ENCODE measurements around the gene TMSB15A.

TMSB15A gene
- long read RNA-seq, result 0 reads

DNA sequence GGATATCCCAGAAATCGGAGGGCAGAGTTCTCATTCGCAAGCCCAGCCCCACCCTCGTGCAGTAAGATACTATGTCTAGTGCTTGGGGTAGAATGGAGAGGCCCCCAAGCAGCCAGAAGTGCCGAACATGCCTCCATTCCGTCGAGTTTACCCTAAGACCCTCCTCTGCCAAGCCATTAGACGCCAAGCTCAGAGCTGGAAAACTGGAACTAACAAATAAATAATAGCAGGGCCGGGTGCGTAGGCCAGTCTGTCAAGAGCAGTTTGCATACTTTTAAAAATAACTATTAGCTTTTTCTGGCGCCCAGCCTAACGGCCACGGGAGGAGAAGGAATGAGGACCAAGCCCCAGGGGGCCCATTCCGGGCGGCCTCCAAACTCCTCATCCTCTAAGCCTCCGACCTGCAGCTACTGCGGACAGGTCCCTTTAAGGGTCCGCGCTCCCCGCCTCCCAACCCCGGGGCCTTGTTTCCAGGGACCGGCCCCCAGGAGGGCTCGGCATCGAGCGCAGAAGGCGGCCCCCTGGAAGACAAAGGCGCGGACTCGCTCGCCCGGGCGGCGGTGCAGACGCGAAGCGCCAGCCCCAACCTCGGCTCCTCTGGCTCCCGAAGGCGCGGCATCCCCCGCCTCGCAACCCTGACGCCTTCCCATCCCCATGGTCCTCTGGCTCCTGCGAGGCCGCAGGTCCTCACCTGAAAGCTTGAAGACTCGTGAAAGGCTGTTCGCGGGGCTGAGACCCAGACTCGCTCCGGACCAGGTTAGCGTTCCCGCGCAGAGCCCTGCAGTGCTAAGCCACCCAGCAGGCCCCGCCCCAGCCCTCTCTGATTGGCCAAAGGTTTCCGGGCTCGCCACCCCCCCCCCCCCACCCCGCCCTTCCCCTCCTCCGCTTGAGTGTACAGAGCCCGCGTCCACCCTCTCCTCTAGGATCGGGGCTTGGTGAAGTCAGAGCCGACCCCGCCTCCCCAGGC, at the start of gene TMSB15A:
Gene TMSB15A (minus strand): TSS at position 765 of the 967 bp plus-strand sequence.
- peaks cover 9% of the 10 kb centered on the region for H3K27me3 ChIP-seq (ENCODE audit: insufficient read depth, poor library complexity, severe bottlenecking)
- TF ChIP-seq REST (IDR thresholded peaks at IDR 0.05; ENCODE audit: insufficient replicate concordance, low read depth) (no peak), SPI1 (IDR thresholded peaks at IDR 0.05; ENCODE audit: borderline replicate concordance, low read depth) (no peak), GABPA (IDR thresholded peaks at IDR 0.05; ENCODE audit: low read depth) (no peak), POLR2AphosphoS5 (IDR thresholded peaks at IDR 0.05; ENCODE audit: low read depth) (no peak), CTCF (IDR thresholded peaks at IDR 0.05; ENCODE audit: insufficient read depth, low read length) (no peak)
- no peak within 1 kb of the TSS for H3K4me3 ChIP-seq (replicated peaks; ENCODE audit: insufficient read depth, low read length)
- no peak within 1 kb of the TSS for H3K27ac ChIP-seq (replicated peaks)
- DNase-seq (ENCODE audit: low read depth in 1 of 2, low spot score in 1 of 2), result no peak

DNA sequence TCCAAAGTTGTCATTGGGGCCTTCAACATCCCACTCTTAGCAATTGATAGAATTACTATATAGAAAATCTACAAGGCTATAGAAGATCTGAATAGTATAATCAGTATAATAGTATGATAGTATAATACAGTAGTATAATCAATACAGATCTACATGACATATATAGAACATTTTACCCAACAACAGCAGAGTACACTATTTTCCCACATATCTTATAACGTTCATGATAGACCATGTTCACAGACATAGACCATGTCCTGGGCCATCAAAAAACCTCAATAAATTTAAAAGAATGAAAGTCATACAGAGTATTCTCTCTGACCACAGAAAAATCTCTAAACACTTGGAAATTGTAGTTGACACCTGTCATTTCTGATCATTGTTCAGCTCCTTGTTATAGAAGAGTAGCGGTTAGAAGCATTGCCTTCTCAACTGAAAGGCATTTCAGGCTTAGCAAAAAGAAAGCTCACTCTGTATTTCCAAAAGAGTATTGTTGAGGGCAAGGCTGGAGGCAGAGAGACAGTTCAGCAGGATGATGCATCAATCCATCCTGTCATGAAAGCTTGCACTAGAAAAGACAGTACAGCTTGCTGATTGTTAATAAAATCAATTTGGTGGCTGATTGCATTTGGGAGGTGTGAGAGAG, 44.0 kb upstream of the TMSB15A start:
- TF ChIP-seq POLR2AphosphoS5 (IDR thresholded peaks at IDR 0.05; ENCODE audit: low read depth), result no peak
- TF ChIP-seq REST (IDR thresholded peaks at IDR 0.05; ENCODE audit: insufficient replicate concordance, low read depth), result no peak
- no peak for TF ChIP-seq SPI1 (IDR thresholded peaks at IDR 0.05; ENCODE audit: borderline replicate concordance, low read depth)
- TF ChIP-seq CTCF (IDR thresholded peaks at IDR 0.05; ENCODE audit: insufficient read depth, low read length), result no peak
- no peak for TF ChIP-seq GABPA (IDR thresholded peaks at IDR 0.05; ENCODE audit: low read depth)
- H3K4me3 ChIP-seq (replicated peaks; ENCODE audit: insufficient read depth, low read length), result no peak overlapping the region
- no peak overlapping the region for H3K27ac ChIP-seq (replicated peaks)
- DNase-seq (ENCODE audit: low read depth in 1 of 2, low spot score in 1 of 2), result no peak
- no peaks in the 10 kb centered on the region for H3K27me3 ChIP-seq (ENCODE audit: insufficient read depth, poor library complexity, severe bottlenecking)

DNA sequence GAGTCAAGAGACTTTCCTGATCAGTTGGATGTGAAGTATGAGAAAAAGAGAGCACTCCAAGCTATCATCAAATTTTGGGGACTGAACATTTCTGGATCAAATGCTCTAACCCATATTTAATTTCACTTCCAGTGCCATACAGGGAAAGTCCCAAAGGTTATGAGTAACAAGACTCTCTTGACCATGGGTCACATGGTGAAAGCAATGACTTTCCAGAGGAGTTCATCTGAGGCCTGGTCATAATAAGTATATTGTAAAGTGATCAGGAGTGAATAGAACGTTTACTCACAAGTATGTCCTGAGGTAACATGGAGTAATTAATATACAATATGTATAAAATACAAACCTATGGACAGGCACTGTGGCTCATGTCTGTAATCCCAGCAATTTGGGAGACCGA, 42.1 kb upstream of the TMSB15A start:
- no peak for DNase-seq (ENCODE audit: low read depth in 1 of 2, low spot score in 1 of 2)
- TF ChIP-seq POLR2AphosphoS5 (IDR thresholded peaks at IDR 0.05; ENCODE audit: low read depth) (no peak), CTCF (IDR thresholded peaks at IDR 0.05; ENCODE audit: insufficient read depth, low read length) (no peak), REST (IDR thresholded peaks at IDR 0.05; ENCODE audit: insufficient replicate concordance, low read depth) (no peak), SPI1 (IDR thresholded peaks at IDR 0.05; ENCODE audit: borderline replicate concordance, low read depth) (no peak), GABPA (IDR thresholded peaks at IDR 0.05; ENCODE audit: low read depth) (no peak)
- Histone ChIP-seq H3K27ac (replicated peaks) (no peak overlapping the region), H3K27me3 (ENCODE audit: insufficient read depth, poor library complexity, severe bottlenecking) (no peaks in the 10 kb centered on the region), H3K4me3 (replicated peaks; ENCODE audit: insufficient read depth, low read length) (no peak overlapping the region)

Measured in HL-60 (cell line).